GM12878 (cell line): Measurements from ENCODE around the gene TVP23B. TPM values are rescaled to one million over a fixed set of nuclear protein-coding genes. Genes with fewer than 3 reads are reported as not detected.
A peak's percentile ranks its signal among the peaks of the same experiment; 100 is the strongest.

Experiments
- EZH2 ChIP-seq: IDR thresholded peaks from 2 replicates; pipeline ENCODE4 v1.6.1; 2012; ENCODE audit warnings: low read depth, mild to moderate bottlenecking, control low read depth, inconsistent platforms, low read length, borderline replicate concordance; ENCODE audit not compliant: control insufficient read depth
- FOS ChIP-seq: IDR thresholded peaks from 3 replicates; pipeline ENCODE4 v1.6.1; 2011; ENCODE audit warnings: borderline replicate concordance; ENCODE audit not compliant: insufficient read length; ENCODE audit errors: extremely low read depth
- IRF3 ChIP-seq: fragments of 450-650 bp; IDR thresholded peaks from 2 replicates; pipeline ENCODE4 v1.6.1; 2014; ENCODE audit warnings: mild to moderate bottlenecking
- KLF5 ChIP-seq: fragments of 450-650 bp; IDR thresholded peaks from 2 replicates; pipeline ENCODE4 v1.6.1; 2014; ENCODE audit warnings: mild to moderate bottlenecking; ENCODE audit not compliant: partially characterized antibody
- SMC3 ChIP-seq: IDR thresholded peaks from 2 replicates; pipeline ENCODE4 v1.6.1; 2011; ENCODE audit warnings: low read length, improper control_type of control experiment, borderline replicate concordance
- SP1 ChIP-seq: IDR thresholded peaks from one replicate; pipeline ENCODE4 v1.6.1; 2011; ENCODE audit warnings: low read depth, low read length
- YY1 ChIP-seq: IDR thresholded peaks from 2 replicates; pipeline ENCODE4 v1.6.1; 2011; ENCODE audit warnings: low read depth, mild to moderate bottlenecking, low read length
- polyA plus RNA-seq, 11 experiments: library from polyadenylated mRNA; depleted of rRNA in 4 of 11; unstranded in 6 of 11; stranded (reverse) in 5 of 11; fragments of >200 nt; fragmentation: Nextera tagmentation in 4 of 11; fragmentation: Illumina TruSeq in 1 of 11; extraction: Ambion mirVana in 4 of 11; extraction: Trizol in 1 of 11; gene quantifications; 1 replicate in 1 of 11; 2 replicates in 10 of 11; pipeline versions ENCODE4 v1.2.1 to v1.2.3, GENCODE V29; 2011 to 2016; ENCODE audit warnings: inconsistent platforms in 2 of 11, missing spikeins in 2 of 11, low read depth in 1 of 11
- total RNA-seq, 4 experiments: library from RNA; depleted of rRNA in 3 of 4; stranded (reverse); fragments of >200 nt in 3 of 4; fragmentation: Illumina TruSeq in 1 of 4; extraction: Trizol in 1 of 4; gene quantifications; 2 replicates each; pipeline versions ENCODE4 v1.2.1 to v1.2.3, GENCODE V29; 2013 to 2021
- TF ChIP-seq, protein P1 (sequence below): fragments of 450-650 bp; IDR thresholded peaks from 2 replicates; pipeline ENCODE4 v1.6.1; 2016; ENCODE audit warnings: mild to moderate bottlenecking, moderate library complexity, borderline replicate concordance
- TF ChIP-seq, protein P2 (sequence below): IDR thresholded peaks from 2 replicates; pipeline ENCODE4 v1.6.1; 2012; ENCODE audit warnings: improper control_type of control experiment, low read depth, low read length; ENCODE audit not compliant: insufficient replicate concordance
- TF ChIP-seq, protein P3 (sequence below): fragments of 450-650 bp; IDR thresholded peaks from 2 replicates; pipeline ENCODE4 v1.6.1; 2017; ENCODE audit warnings: mild to moderate bottlenecking, low read depth, inconsistent platforms; ENCODE audit not compliant: poor library complexity, severe bottlenecking

The TVP23B gene
- total and polyA plus RNA-seq, 10 of the 15 experiments (the other 5 are each of a cell fraction or from before 2014, with no cell fraction given), result 21.5 to 105 (median 39.9) TPM

- TF ChIP-seq, protein P1, sequence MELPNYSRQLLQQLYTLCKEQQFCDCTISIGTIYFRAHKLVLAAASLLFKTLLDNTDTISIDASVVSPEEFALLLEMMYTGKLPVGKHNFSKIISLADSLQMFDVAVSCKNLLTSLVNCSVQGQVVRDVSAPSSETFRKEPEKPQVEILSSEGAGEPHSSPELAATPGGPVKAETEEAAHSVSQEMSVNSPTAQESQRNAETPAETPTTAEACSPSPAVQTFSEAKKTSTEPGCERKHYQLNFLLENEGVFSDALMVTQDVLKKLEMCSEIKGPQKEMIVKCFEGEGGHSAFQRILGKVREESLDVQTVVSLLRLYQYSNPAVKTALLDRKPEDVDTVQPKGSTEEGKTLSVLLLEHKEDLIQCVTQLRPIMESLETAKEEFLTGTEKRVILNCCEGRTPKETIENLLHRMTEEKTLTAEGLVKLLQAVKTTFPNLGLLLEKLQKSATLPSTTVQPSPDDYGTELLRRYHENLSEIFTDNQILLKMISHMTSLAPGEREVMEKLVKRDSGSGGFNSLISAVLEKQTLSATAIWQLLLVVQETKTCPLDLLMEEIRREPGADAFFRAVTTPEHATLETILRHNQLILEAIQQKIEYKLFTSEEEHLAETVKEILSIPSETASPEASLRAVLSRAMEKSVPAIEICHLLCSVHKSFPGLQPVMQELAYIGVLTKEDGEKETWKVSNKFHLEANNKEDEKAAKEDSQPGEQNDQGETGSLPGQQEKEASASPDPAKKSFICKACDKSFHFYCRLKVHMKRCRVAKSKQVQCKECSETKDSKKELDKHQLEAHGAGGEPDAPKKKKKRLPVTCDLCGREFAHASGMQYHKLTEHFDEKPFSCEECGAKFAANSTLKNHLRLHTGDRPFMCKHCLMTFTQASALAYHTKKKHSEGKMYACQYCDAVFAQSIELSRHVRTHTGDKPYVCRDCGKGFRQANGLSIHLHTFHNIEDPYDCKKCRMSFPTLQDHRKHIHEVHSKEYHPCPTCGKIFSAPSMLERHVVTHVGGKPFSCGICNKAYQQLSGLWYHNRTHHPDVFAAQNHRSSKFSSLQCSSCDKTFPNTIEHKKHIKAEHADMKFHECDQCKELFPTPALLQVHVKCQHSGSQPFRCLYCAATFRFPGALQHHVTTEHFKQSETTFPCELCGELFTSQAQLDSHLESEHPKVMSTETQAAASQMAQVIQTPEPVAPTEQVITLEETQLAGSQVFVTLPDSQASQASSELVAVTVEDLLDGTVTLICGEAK, result no peak
- TF ChIP-seq, protein P2, sequence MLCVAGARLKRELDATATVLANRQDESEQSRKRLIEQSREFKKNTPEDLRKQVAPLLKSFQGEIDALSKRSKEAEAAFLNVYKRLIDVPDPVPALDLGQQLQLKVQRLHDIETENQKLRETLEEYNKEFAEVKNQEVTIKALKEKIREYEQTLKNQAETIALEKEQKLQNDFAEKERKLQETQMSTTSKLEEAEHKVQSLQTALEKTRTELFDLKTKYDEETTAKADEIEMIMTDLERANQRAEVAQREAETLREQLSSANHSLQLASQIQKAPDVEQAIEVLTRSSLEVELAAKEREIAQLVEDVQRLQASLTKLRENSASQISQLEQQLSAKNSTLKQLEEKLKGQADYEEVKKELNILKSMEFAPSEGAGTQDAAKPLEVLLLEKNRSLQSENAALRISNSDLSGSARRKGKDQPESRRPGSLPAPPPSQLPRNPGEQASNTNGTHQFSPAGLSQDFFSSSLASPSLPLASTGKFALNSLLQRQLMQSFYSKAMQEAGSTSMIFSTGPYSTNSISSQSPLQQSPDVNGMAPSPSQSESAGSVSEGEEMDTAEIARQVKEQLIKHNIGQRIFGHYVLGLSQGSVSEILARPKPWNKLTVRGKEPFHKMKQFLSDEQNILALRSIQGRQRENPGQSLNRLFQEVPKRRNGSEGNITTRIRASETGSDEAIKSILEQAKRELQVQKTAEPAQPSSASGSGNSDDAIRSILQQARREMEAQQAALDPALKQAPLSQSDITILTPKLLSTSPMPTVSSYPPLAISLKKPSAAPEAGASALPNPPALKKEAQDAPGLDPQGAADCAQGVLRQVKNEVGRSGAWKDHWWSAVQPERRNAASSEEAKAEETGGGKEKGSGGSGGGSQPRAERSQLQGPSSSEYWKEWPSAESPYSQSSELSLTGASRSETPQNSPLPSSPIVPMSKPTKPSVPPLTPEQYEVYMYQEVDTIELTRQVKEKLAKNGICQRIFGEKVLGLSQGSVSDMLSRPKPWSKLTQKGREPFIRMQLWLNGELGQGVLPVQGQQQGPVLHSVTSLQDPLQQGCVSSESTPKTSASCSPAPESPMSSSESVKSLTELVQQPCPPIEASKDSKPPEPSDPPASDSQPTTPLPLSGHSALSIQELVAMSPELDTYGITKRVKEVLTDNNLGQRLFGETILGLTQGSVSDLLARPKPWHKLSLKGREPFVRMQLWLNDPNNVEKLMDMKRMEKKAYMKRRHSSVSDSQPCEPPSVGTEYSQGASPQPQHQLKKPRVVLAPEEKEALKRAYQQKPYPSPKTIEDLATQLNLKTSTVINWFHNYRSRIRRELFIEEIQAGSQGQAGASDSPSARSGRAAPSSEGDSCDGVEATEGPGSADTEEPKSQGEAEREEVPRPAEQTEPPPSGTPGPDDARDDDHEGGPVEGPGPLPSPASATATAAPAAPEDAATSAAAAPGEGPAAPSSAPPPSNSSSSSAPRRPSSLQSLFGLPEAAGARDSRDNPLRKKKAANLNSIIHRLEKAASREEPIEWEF, result no peak
- TF ChIP-seq EZH2 (no peak), KLF5 (no peak), FOS (peak; percentile 69), SMC3 (no peak), IRF3 (peak; percentile 58; the same call in 1 of the 2 replicates), SP1 (peak; percentile 86), YY1 (peak; percentile 56; the same call in 1 of the 2 replicates)
- TF ChIP-seq, protein P3, sequence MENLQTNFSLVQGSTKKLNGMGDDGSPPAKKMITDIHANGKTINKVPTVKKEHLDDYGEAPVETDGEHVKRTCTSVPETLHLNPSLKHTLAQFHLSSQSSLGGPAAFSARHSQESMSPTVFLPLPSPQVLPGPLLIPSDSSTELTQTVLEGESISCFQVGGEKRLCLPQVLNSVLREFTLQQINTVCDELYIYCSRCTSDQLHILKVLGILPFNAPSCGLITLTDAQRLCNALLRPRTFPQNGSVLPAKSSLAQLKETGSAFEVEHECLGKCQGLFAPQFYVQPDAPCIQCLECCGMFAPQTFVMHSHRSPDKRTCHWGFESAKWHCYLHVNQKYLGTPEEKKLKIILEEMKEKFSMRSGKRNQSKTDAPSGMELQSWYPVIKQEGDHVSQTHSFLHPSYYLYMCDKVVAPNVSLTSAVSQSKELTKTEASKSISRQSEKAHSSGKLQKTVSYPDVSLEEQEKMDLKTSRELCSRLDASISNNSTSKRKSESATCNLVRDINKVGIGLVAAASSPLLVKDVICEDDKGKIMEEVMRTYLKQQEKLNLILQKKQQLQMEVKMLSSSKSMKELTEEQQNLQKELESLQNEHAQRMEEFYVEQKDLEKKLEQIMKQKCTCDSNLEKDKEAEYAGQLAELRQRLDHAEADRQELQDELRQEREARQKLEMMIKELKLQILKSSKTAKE, result peak; percentile 41
Measured at GRCh38 chr17:18855831-18856569, 75.0 kb downstream of the TVP23B start (continued).
